Measurements from ENCODE around the gene PDCD1. TPM values are rescaled to one million over a fixed set of nuclear protein-coding genes. Genes with fewer than 3 reads are reported as not detected.
"Not testable (repeated sequence)": the region's sequence is repeated elsewhere in the genome, so short reads cannot be mapped to it uniquely, and the experiment has no call there.

The PDCD1 gene
- polyA plus RNA-seq, 1 experiment = not detected

DNA sequence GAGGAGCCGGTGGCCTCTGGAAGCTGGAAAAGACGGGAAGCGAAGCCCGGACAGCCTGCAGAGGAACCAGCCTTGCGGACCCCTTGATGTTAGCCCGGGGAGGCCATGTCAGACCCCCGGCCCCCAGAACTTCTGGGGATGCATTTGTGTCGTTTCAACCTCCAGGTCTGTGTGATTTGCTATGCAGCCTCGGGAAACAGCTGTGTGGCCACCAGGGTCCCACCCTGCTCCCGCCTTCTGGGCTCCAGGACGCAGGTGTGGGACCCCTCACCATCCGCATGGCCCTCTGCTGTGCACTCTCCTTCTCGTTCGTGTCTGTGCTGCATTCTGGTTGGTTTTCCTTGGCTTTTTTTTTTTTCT is 36.5 kb downstream of the PDCD1 start:
- POLR2A ChIA-PET = no interaction called here
- no peak overlapping the region for H3K27ac ChIP-seq (ENCODE audit: low read depth, low read length)
- no peak for DNase-seq (ENCODE audit: low read depth, low spot score)
- peaks cover 56% of the 10 kb centered on the region for H3K9me3 ChIP-seq (ENCODE audit: control insufficient read depth, insufficient read depth, low read length)
- H3K4me3 ChIP-seq (ENCODE audit: low read depth, low read length) = no peak overlapping the region
- H3K27me3 ChIP-seq (ENCODE audit: control insufficient read depth, insufficient read depth, low read length) = peaks cover 3% of the 10 kb centered on the region
- CTCF ChIA-PET = no interaction called here
- TF ChIP-seq, protein P1, sequence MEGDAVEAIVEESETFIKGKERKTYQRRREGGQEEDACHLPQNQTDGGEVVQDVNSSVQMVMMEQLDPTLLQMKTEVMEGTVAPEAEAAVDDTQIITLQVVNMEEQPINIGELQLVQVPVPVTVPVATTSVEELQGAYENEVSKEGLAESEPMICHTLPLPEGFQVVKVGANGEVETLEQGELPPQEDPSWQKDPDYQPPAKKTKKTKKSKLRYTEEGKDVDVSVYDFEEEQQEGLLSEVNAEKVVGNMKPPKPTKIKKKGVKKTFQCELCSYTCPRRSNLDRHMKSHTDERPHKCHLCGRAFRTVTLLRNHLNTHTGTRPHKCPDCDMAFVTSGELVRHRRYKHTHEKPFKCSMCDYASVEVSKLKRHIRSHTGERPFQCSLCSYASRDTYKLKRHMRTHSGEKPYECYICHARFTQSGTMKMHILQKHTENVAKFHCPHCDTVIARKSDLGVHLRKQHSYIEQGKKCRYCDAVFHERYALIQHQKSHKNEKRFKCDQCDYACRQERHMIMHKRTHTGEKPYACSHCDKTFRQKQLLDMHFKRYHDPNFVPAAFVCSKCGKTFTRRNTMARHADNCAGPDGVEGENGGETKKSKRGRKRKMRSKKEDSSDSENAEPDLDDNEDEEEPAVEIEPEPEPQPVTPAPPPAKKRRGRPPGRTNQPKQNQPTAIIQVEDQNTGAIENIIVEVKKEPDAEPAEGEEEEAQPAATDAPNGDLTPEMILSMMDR (IDR thresholded peaks at IDR 0.05; ENCODE audit: low read depth, low read length) = no peak

DNA sequence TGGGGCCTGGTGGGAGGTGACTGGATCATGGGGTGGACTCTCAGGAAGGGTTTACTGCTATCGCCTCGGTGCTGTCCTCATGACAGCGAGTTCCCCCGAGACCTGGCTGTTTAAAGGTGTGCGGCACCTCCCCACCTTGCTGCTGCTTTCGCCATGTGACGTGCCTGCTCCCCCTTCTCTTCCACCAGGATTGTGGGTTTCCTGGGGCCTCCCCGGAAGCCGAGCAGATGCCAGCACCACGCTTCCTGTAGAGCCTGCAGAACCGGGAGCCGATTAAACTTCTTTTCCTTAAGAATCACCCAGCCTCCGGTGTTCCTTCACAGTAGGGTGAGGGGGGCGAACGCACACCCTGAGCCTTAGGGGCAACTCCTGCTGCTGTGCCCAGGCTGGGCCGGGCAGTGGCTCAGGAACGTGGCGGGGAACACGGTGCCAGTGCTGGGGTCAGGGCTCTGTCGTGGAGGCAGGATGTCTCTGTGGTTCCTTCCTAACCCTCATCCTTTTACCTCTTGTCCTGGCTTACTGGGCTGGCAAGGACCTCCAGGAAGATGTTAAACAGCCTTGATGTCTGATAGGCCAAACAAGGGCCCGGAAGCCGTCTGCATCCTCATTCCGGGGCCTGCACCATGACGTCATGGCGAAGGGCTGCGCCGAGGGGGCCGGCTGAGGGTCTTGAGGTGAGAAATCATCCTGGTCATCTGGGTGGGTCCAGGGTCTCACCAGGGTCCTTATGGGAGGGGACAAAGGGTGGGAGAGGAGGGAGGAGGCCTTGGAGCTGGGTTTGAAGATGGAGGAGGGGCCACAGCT is 37.0 kb downstream of the PDCD1 start:
- Histone ChIP-seq H3K4me3 (ENCODE audit: low read depth, low read length) (no peak overlapping the region), H3K27me3 (ENCODE audit: control insufficient read depth, insufficient read depth, low read length) (peaks cover 3% of the 10 kb centered on the region), H3K27ac (ENCODE audit: low read depth, low read length) (no peak overlapping the region), H3K9me3 (ENCODE audit: control insufficient read depth, insufficient read depth, low read length) (peaks cover 51% of the 10 kb centered on the region)
- POLR2A ChIA-PET = no interaction called here
- no peak for DNase-seq (ENCODE audit: low read depth, low spot score)
- CTCF ChIA-PET = no interaction called here
- TF ChIP-seq, protein P1 (IDR thresholded peaks at IDR 0.05; ENCODE audit: low read depth, low read length) = no peak

DNA sequence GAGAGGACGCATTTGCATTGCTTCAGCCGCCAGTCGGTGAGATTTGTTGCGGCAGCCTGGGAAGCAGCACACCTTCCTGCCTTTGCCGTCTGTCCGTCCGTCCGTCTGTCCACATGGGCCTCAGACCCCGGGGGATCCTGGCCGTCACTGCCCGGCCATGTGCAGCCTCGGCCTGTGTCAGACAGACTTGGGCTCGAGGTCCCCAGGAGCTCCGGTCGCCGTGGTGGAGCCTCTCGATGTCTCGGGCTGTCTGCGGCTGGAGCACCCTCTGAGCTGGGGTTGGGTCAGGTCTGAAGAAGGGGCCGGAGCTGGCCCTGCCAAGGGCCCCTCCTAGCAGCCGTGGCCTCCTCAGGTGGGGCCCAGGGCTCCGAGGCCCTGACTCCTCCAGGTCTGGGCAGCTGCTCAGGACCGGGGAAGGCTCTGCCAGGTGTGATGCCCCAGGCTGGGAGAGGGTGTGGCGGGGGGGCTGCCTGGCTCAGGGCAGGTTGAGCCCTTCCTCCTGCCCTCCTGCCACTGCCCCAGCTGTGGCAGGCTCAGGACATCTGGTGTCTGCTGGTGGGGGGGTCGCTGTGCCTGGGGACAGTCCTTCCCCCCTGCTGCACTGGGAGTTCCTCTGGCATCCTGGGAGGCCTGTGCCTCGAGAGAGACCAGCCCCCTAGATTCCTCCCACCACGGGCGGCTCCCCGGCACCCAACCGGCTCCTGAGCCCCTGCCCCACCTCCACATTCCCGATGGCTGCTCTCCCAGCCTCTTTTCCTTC is 37.9 kb downstream of the PDCD1 start:
- TF ChIP-seq, protein P1 (IDR thresholded peaks at IDR 0.05; ENCODE audit: low read depth, low read length) = no peak
- ChIA-PET POLR2A (no interaction called here), CTCF (no interaction called here)
- Histone ChIP-seq H3K9me3 (ENCODE audit: control insufficient read depth, insufficient read depth, low read length) (peaks cover 50% of the 10 kb centered on the region), H3K27ac (ENCODE audit: low read depth, low read length) (no peak overlapping the region), H3K4me3 (ENCODE audit: low read depth, low read length) (no peak overlapping the region), H3K27me3 (ENCODE audit: control insufficient read depth, insufficient read depth, low read length) (peaks cover 3% of the 10 kb centered on the region)
- DNase-seq (ENCODE audit: low read depth, low spot score) = no peak

DNA sequence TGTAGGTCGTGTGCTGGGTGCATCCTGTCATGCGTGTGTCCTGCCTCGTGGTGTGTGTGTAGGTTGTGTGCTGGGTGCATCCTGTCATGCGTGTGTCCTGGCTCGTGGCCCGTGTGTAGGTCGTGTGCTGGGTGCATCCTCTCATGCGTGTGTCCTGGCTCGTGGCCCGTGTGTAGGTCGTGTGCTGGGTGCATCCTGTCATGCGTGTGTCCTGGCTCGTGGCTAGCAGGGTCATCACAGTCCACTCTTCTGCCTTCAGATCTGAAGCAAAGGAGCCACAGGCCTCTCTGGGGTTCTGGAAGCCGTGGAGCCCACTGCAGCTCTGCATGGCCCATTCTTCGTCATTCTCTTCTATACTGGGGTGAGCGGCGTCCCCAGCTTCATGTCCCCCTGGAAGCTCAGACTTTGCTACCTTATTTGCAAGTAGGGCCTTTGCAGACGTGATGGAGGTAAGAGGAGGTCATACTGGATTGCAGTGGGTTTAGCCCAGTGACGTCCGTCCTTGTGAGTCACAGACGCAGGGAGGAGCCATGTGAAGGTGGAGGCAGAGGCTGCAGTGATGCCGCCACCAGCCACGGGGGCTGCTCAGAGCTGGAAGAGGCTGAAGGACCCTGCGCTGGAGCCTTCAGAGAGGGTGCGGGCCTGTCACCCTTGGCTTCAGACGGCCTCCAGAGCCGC is 38.6 kb downstream of the PDCD1 start:
- CTCF ChIA-PET = not testable (repeated sequence)

DNA sequence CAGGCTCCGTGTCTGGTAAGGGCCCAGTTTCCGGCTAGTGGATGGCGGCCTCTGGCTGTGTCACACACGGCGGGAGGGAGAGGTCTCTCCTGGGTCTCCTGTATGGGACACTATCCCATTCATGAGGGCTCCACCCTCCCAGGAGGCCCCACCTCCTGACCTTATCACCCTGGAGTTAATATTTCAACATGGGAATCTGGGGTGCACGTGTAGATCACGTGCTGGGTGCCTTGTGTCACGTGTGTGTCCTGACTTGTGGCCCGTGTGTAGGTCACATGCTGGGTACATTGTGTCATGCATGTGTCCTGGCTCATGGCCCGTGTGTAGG is 39.8 kb downstream of the PDCD1 start:
- ChIA-PET CTCF (no interaction called here), POLR2A (no interaction called here)
- Histone ChIP-seq H3K27ac (ENCODE audit: low read depth, low read length) (no peak overlapping the region), H3K4me3 (ENCODE audit: low read depth, low read length) (no peak overlapping the region), H3K9me3 (ENCODE audit: control insufficient read depth, insufficient read depth, low read length) (peaks cover 47% of the 10 kb centered on the region), H3K27me3 (ENCODE audit: control insufficient read depth, insufficient read depth, low read length) (peaks cover 3% of the 10 kb centered on the region)
- no peak for DNase-seq (ENCODE audit: low read depth, low spot score)
- TF ChIP-seq, protein P1 (IDR thresholded peaks at IDR 0.05; ENCODE audit: low read depth, low read length) = no peak

More for the DNA sequence above, 38.6 kb downstream of the PDCD1 start:
- H3K4me3 ChIP-seq (ENCODE audit: low read depth, low read length); DNase-seq (ENCODE audit: low read depth, low spot score); H3K27me3 ChIP-seq (ENCODE audit: control insufficient read depth, insufficient read depth, low read length); POLR2A ChIA-PET; H3K27ac ChIP-seq (ENCODE audit: low read depth, low read length): not testable (repeated sequence)
- peaks cover 50% of the 10 kb centered on the region for H3K9me3 ChIP-seq (ENCODE audit: control insufficient read depth, insufficient read depth, low read length)

All from AG04450 (cell line).